Mucosa of descending colon (tissue), 3 donors: ENCODE data around the gene HECTD4. TPM values are rescaled to one million over a fixed set of nuclear protein-coding genes. Genes with fewer than 3 reads are reported as not detected.
"Not testable (repeated sequence)": the region's sequence is repeated elsewhere in the genome, so short reads cannot be mapped to it uniquely, and the experiment has no call there.

ENCODE experiments used
- ATAC-seq: fragments of 200-7000 bp; cut with Tn5 transposase; one replicate; pipeline ENCODE4 v1.9.1; 2020; ENCODE audit warnings: mild to moderate bottlenecking, moderate library complexity
- DNase-seq, 3 donors: peaks; one replicate each; pipeline ENCODE4 v3.0.0-alpha.2; 2020
- H3K36me3 ChIP-seq: fragments of 200-600 bp; one replicate; pipeline ENCODE4 v1.8.0; 2021; ENCODE audit warnings: low read depth, mild to moderate bottlenecking
- H3K4me1 ChIP-seq: fragments of 200-600 bp; one replicate; pipeline ENCODE4 v1.8.0; 2021; ENCODE audit warnings: low read depth, mild to moderate bottlenecking
- H3K4me3 ChIP-seq: fragments of 200-600 bp; one replicate; pipeline ENCODE4 v1.8.0; 2021; ENCODE audit warnings: mild to moderate bottlenecking
- H3K9me3 ChIP-seq: fragments of 200-600 bp; one replicate; pipeline ENCODE4 v1.8.0; 2021; ENCODE audit warnings: mild to moderate bottlenecking
- CTCF ChIP-seq: fragments of 200-600 bp; IDR thresholded peaks from one replicate; pipeline ENCODE4 v1.8.0; 2022; ENCODE audit warnings: antibody characterized with exemption, mild to moderate bottlenecking
- intact Hi-C, 2 donors: fragments of 100-400 bp; cut with DNase I in 1 of 2; cut with micrococcal nuclease in 1 of 2; formaldehyde crosslinking; loops; one replicate each; pipeline versions ENCODE4 v1.11.0 to v1.11.1; 2022; cut with DNase I, micrococcal nuclease
- microRNA-seq: library from miRNA; unstranded; fragments of <30 nt; microRNA quantifications from one replicate; pipeline ENCODE4, GENCODE V29; 2019
- total RNA-seq, 3 donors: library from RNA; stranded (reverse); fragmentation: NEBNext Ultra II Directional in 2 of 3; extraction: Animal tissue kit (Norgen Biotek cat#: 25700) in 2 of 3; gene quantifications; one replicate each; pipeline versions ENCODE4 v1.2.1 to v1.2.4, GENCODE V29; 2021 to 2023
- donor health status: DM: no; HTN: no; CAD: no; lungs with moderate emphysema.
- donor health status: DM: no; HTN: no; CAD: no.
- donor health status: DM: no; HTN: yes; CAD: no.

The HECTD4 gene
- total RNA-seq, 3 donors from 2014 or later: 57.0 to 75.5 (median 59.7) TPM

GRCh38 chr12:112111931-112112330 is 270.3 kb downstream of the HECTD4 start:
- H3K4me1 ChIP-seq: peaks cover 8% of the 10 kb centered on the region
- ATAC-seq (no peak), DNase-seq (no peak)
- no peak for TF ChIP-seq CTCF
- no peaks in the 10 kb centered on the region for H3K36me3 ChIP-seq
- intact Hi-C loops: no loop called here
- H3K9me3 ChIP-seq: no peaks in the 10 kb centered on the region
- no peak overlapping the region for H3K4me3 ChIP-seq

GRCh38 chr12:112110787-112111662 is 271.2 kb downstream of the HECTD4 start:
- DNase-seq, ATAC-seq, H3K9me3 ChIP-seq, H3K4me3 ChIP-seq, H3K36me3 ChIP-seq, intact Hi-C loops: not testable (repeated sequence)
- H3K4me1 ChIP-seq: peaks cover 14% of the 10 kb centered on the region

Small RNA genes within 50 kb of the gene (microRNA-seq; reads per million reads assigned to microRNA genes)
- not detected for gene MIR6861

Other genes starting within 250 kb of the HECTD4 start
- gene RPL6, start 27.2 kb upstream of the HECTD4 start, total RNA-seq: 100 to 1,000 TPM; 860 to 921 (median 894) TPM
- 100 to 1,000 TPM in 1 of 3 donors, 10 to 100 TPM in 2; 53.5 to 118 (median 70.7) TPM for gene PTPN11, start 36.5 kb upstream of the HECTD4 start, total RNA-seq